GM19397 (cell line): ENCODE measurements around the gene USP35.

Experiments used
- ATAC-seq: cut with Tn5 transposase; IDR thresholded peaks from one replicate; pipeline ENCODE4 v1.9.1; 2021; ENCODE audit warnings: mild to moderate bottlenecking, moderate library complexity; ENCODE audit not compliant: unreplicated experiment

The USP35 gene

GRCh38 chr11:78195917-78196560 is 7.3 kb downstream of the USP35 start:
- no peak for ATAC-seq

GRCh38 chr11:78196661-78197091 is 8.0 kb downstream of the USP35 start:
- ATAC-seq, result no peak

- ATAC-seq, result no peak
These were observed 9.1 kb downstream of the USP35 start for GRCh38 chr11:78197816-78198215.

GRCh38 chr11:78199015-78199652 is 10.4 kb downstream of the USP35 start:
- ATAC-seq, result no peak

- ATAC-seq, result no peak
These were observed 10.9 kb downstream of the USP35 start for GRCh38 chr11:78199653-78200015.

- no peak for ATAC-seq
These were observed 11.3 kb downstream of the USP35 start for GRCh38 chr11:78200061-78200460.

- no peak for ATAC-seq
These were observed 11.8 kb downstream of the USP35 start for GRCh38 chr11:78200553-78200952.

- no peak for ATAC-seq
These were observed 12.5 kb downstream of the USP35 start for GRCh38 chr11:78201096-78201818.

- no peak for ATAC-seq
These were observed 14.0 kb downstream of the USP35 start for GRCh38 chr11:78202733-78203167.

GRCh38 chr11:78203184-78203583 is 14.5 kb downstream of the USP35 start:
- ATAC-seq, result no peak

- ATAC-seq, result no peak
These were observed 16.5 kb downstream of the USP35 start for GRCh38 chr11:78205256-78205655.

- ATAC-seq, result no peak
These were observed 17.0 kb downstream of the USP35 start for GRCh38 chr11:78205691-78206090.

GRCh38 chr11:78207532-78208256 is 19.0 kb downstream of the USP35 start:
- ATAC-seq, result no peak

GRCh38 chr11:78208257-78209165 is 19.8 kb downstream of the USP35 start:
- no peak for ATAC-seq

GRCh38 chr11:78209478-78209877 is 20.8 kb downstream of the USP35 start:
- ATAC-seq, result no peak

GRCh38 chr11:78210000-78210608 is 21.4 kb downstream of the USP35 start:
- no peak for ATAC-seq

GRCh38 chr11:78211565-78211964 is 22.8 kb downstream of the USP35 start:
- no peak for ATAC-seq

GRCh38 chr11:78212586-78213371 is 24.1 kb downstream of the USP35 start:
- ATAC-seq, result no peak
